ENCODE data around the gene LRCH3. TPM values are rescaled to one million over a fixed set of nuclear protein-coding genes. Genes with fewer than 3 reads are reported as not detected.

Gene LRCH3
- total and polyA plus RNA-seq, 7 donors: 4.8 to 154 (median 44.7) TPM

- no peaks in the 10 kb centered on the region for H3K27me3 ChIP-seq
- intact Hi-C loops (cut with DNase I): loop anchor here (5.0 kb wide), 1 partner anchor 101 kb away; the partner anchor contains the start of gene FYTTD1
Observed at GRCh38 chr3:197847866-197848401, 56.9 kb downstream of the LRCH3 start.

GRCh38 chr3:197854596-197855343, 63.7 kb downstream of the LRCH3 start:
- intact Hi-C loops (cut with DNase I): no loop called here
- Histone ChIP-seq H3K4me3 (no peak overlapping the region), H3K36me3 (peaks cover 0 to 82% (median 23%) of the 10 kb centered on the region in 4 donors), H3K4me1 (no peaks in the 10 kb centered on the region), H3K27me3 (no peaks in the 10 kb centered on the region), H3K27ac (peak overlapping the region in 1 of 4 donors; percentile 43), H3K9me3 (no peaks in the 10 kb centered on the region)
- TF ChIP-seq POLR2AphosphoS5 (IDR thresholded peaks at IDR 0.05) (no peak), EP300 (IDR thresholded peaks at IDR 0.05) (no peak), POLR2A (IDR thresholded peaks at IDR 0.05) (no peak), CTCF (IDR thresholded peaks at IDR 0.05) (no peak)
- 84 to 86% methylated on average over 8 of the region's 8 CpGs for WGBS, 2 donors
- no peak for DNase-seq

More at GRCh38 chr3:197847866-197848401, 56.9 kb downstream of the LRCH3 start:
- Histone ChIP-seq H3K4me3 (peak overlapping the region; percentile 8 to 44 (median 38)), H3K9me3 (no peaks in the 10 kb centered on the region), H3K4me1 (peaks cover 0 to 8% (median 5%) of the 10 kb centered on the region in 4 donors), H3K27ac (peak overlapping the region in 3 of 4 donors; percentile 72 to 81 (median 72)), H3K36me3 (peaks cover 4 to 61% (median 15%) of the 10 kb centered on the region in 4 donors)
- TF ChIP-seq POLR2AphosphoS5 (IDR thresholded peaks at IDR 0.05) (peak in 1 of 4 donors; percentile 14), EP300 (IDR thresholded peaks at IDR 0.05) (no peak)
- 21 to 22% methylated on average over 8 of the region's 8 CpGs for WGBS, 2 donors
- no peak for DNase-seq

- Histone ChIP-seq H3K27ac (peak overlapping the region in 1 of 4 donors; percentile 43), H3K36me3 (peaks cover 0 to 79% (median 21%) of the 10 kb centered on the region in 4 donors), H3K4me3 (no peak overlapping the region), H3K4me1 (no peaks in the 10 kb centered on the region), H3K27me3 (no peaks in the 10 kb centered on the region), H3K9me3 (no peaks in the 10 kb centered on the region)
- DNase-seq: no peak
- WGBS, 2 donors: 86 to 87% methylated on average over 9 of the region's 9 CpGs
- intact Hi-C loops (cut with DNase I): no loop called here
- TF ChIP-seq POLR2AphosphoS5 (IDR thresholded peaks at IDR 0.05): no peak
- no peak for TF ChIP-seq EP300 (IDR thresholded peaks at IDR 0.05)
- no peak for TF ChIP-seq CTCF (IDR thresholded peaks at IDR 0.05)
- no peak for TF ChIP-seq POLR2A (IDR thresholded peaks at IDR 0.05)
Observed at GRCh38 chr3:197855571-197855970, 64.5 kb downstream of the LRCH3 start.

DNA sequence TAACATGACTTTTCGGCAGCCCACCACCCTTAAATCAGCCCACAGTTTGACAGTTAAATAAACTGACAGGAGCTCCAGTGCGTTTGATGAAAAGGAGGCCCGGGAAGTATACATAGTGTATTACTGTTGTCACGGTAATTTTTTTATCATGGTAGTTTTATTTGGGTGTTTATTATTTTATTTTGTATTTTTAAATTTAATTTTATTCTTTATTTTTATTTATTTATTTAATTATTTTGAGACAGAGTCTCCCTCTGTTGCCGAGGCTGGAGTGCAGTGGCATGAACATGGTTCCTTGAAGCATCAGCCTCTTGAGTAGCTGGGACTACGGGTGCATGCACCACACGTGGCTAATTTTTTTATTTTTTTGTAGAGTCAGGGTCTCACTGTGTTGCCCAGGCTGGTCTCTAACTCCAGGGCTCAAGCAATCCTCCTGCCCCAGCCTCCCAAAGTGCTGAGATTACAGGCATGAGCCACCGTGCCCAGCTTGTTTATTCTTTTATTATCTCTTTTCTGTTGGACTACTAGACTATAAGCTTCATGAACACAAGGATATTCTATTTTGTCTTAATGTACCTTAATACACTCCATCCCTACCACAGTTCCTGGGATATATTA, 65.3 kb downstream of the LRCH3 start:
- 82 to 85% methylated on average over 8 of the region's 8 CpGs for WGBS, 2 donors
- H3K27ac ChIP-seq: no peak overlapping the region
- intact Hi-C loops (cut with DNase I): no loop called here
- no peaks in the 10 kb centered on the region for H3K4me1 ChIP-seq
- no peak overlapping the region for H3K4me3 ChIP-seq
- no peaks in the 10 kb centered on the region for H3K27me3 ChIP-seq
- no peak for TF ChIP-seq CTCF (IDR thresholded peaks at IDR 0.05)
- no peak for TF ChIP-seq EP300 (IDR thresholded peaks at IDR 0.05)
- TF ChIP-seq POLR2A (IDR thresholded peaks at IDR 0.05): no peak
- no peak for TF ChIP-seq POLR2AphosphoS5 (IDR thresholded peaks at IDR 0.05)
- H3K9me3 ChIP-seq: no peaks in the 10 kb centered on the region
- H3K36me3 ChIP-seq: peaks cover 0 to 72% (median 17%) of the 10 kb centered on the region in 4 donors
- DNase-seq: no peak

DNA sequence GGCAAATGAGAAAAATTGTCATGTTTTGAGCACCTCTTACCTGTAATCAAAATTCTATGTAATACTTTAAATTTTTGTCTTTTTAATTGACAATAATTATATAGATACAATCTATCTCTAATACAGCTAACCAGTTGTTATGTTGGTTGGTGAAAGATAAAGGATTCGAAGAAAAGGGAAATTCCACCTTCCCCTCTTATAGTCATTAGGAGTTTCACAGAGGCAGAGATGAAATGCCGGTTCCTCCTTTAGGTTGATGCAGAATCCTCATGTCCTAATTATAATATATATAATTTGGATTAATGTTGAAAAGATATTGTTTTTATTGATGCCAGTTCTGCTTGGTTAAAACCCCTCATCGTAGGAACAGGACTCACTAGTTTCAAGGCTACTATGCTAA, 67.1 kb downstream of the LRCH3 start:
- no peak for TF ChIP-seq CTCF (IDR thresholded peaks at IDR 0.05)
- no peak for TF ChIP-seq EP300 (IDR thresholded peaks at IDR 0.05)
- no peak for TF ChIP-seq POLR2A (IDR thresholded peaks at IDR 0.05)
- TF ChIP-seq POLR2AphosphoS5 (IDR thresholded peaks at IDR 0.05): no peak
- 87 to 90% methylated on average over 3 of the region's 3 CpGs for WGBS, 2 donors
- Histone ChIP-seq H3K36me3 (peaks cover 0 to 62% (median 13%) of the 10 kb centered on the region in 4 donors), H3K4me3 (no peak overlapping the region), H3K27me3 (no peaks in the 10 kb centered on the region), H3K4me1 (no peaks in the 10 kb centered on the region), H3K9me3 (no peaks in the 10 kb centered on the region), H3K27ac (no peak overlapping the region)
- DNase-seq: no peak
- intact Hi-C loops (cut with DNase I): no loop called here
